Esophagus squamous epithelium (tissue), 4 donors: ENCODE measurements around the gene TGFBR3.

Source experiments
- CTCF ChIP-seq, 6 experiments: fragments of 450-650 bp in 4 of 6; fragments of 200-600 bp in 2 of 6; sonication (generic) in 2 of 6; IDR thresholded peaks; one replicate each; pipeline ENCODE4 v1.5.1; 2016 to 2019; ENCODE audit warnings: antibody characterized with exemption in 6 of 6, mild to moderate bottlenecking in 4 of 6, moderate library complexity in 4 of 6
- POLR2A ChIP-seq, 4 donors: fragments of 450-650 bp; IDR thresholded peaks; one replicate each; pipeline ENCODE4 v1.6.1; 2017; ENCODE audit warnings: antibody characterized with exemption in 4 of 4, mild to moderate bottlenecking in 4 of 4, moderate library complexity in 3 of 4

GRCh38 chr1:91750398-91750996 is 135.5 kb downstream of the TGFBR3 start:
- TF ChIP-seq CTCF (IDR thresholded peaks at IDR 0.05) (no peak), POLR2A (IDR thresholded peaks at IDR 0.05) (no peak)
